Measurements from ENCODE around the gene PRPF19.

- TF ChIP-seq CTCF (conservative IDR thresholded peaks at IDR 0.05) (no peak), EZH2 (IDR thresholded peaks at IDR 0.05; ENCODE audit: low read depth) (no peak)
Measured at GRCh38 chr11:60842668-60843600, 63.5 kb downstream of the PRPF19 start.

All from PC-9 (cell line).